Right atrium auricular region (tissue), 2 donors: ENCODE measurements around the gene GTPBP1. TPM values are rescaled to one million over a fixed set of nuclear protein-coding genes. Genes with fewer than 3 reads are reported as not detected.

Source experiments
- DNase-seq: peaks from one replicate; pipeline ENCODE4 v3.0.0-alpha.2; 2019; ENCODE audit warnings: low spot score
- H3K27ac ChIP-seq, 2 donors: fragments of 200-600 bp; sonication (generic); 1 replicate in 1 of 2; 2 replicates in 1 of 2; pipeline ENCODE4 v1.5.1; 2016 to 2019
- H3K27me3 ChIP-seq, 2 donors: fragments of 200-600 bp; sonication (generic); one replicate each; pipeline versions ENCODE4 v1.5.1 to v1.6.0; 2017 to 2019
- H3K36me3 ChIP-seq: fragments of 200-600 bp; sonication (generic); one replicate; pipeline ENCODE4 v1.5.1; 2016
- H3K4me1 ChIP-seq, 2 donors: fragments of 200-600 bp; sonication (generic); one replicate each; pipeline versions ENCODE4 v1.5.1 to v1.6.0; 2017 to 2019
- H3K4me3 ChIP-seq, 2 donors: fragments of 200-600 bp; sonication (generic); 1 replicate in 1 of 2; 2 replicates in 1 of 2; pipeline ENCODE4 v1.5.1; 2017 to 2019; ENCODE audit warnings: mild to moderate bottlenecking in 1 of 2, moderate library complexity in 1 of 2
- H3K9me3 ChIP-seq, 2 donors: fragments of 200-600 bp; sonication (generic); one replicate each; pipeline ENCODE4 v1.5.1; 2019
- CTCF ChIP-seq, 2 donors: fragments of 200-600 bp; sonication (generic); IDR thresholded peaks; one replicate each; pipeline ENCODE4 v1.5.1; 2019; ENCODE audit warnings: antibody characterized with exemption in 2 of 2
- total RNA-seq, 2 donors: library from RNA; depleted of rRNA; stranded (reverse); fragments of >200 nt; gene quantifications; one replicate each; pipeline ENCODE4 v1.1.0, GENCODE V29; 2016

The GTPBP1 gene
- total RNA-seq, 2 donors from 2014 or later, result 23.2 to 32.2 TPM

GRCh38 chr22:38716826-38717225 lies 11.1 kb downstream of the GTPBP1 start:
- no peak for TF ChIP-seq CTCF (IDR thresholded peaks at IDR 0.05)
- peaks cover 0 to 50% of the 10 kb centered on the region in 2 donors for H3K4me1 ChIP-seq
- no peak overlapping the region for H3K27ac ChIP-seq
- no peaks in the 10 kb centered on the region for H3K27me3 ChIP-seq
- no peak overlapping the region for H3K4me3 ChIP-seq
- DNase-seq, result no peak
- H3K36me3 ChIP-seq, result peaks cover 37% of the 10 kb centered on the region
- H3K9me3 ChIP-seq, result no peaks in the 10 kb centered on the region

DNA sequence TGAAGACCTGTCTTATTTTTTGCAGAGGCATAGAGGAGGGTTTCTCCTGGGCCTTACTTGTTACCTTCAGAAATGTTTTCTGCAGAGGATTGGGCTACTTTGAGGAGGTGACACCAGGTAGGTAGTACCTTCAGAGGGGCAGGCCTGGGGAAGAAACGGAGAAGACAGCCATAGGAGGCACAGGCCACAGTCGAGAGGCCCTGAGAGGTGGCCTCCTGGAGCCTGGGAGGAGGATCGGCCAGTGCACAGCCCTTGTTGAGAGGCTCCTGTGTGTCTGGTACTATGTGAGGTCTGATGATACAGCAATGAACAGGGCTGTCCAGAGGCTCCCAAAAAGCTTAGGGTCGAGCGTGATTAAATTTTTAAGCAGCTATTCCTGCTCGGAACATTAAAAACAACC lies 11.5 kb downstream of the GTPBP1 start:
- no peaks in the 10 kb centered on the region for H3K27me3 ChIP-seq
- H3K9me3 ChIP-seq, result no peaks in the 10 kb centered on the region
- H3K27ac ChIP-seq, result no peak overlapping the region
- no peak for TF ChIP-seq CTCF (IDR thresholded peaks at IDR 0.05)
- no peak overlapping the region for H3K4me3 ChIP-seq
- DNase-seq, result no peak
- peaks cover 0 to 46% of the 10 kb centered on the region in 2 donors for H3K4me1 ChIP-seq
- peaks cover 36% of the 10 kb centered on the region for H3K36me3 ChIP-seq

DNA sequence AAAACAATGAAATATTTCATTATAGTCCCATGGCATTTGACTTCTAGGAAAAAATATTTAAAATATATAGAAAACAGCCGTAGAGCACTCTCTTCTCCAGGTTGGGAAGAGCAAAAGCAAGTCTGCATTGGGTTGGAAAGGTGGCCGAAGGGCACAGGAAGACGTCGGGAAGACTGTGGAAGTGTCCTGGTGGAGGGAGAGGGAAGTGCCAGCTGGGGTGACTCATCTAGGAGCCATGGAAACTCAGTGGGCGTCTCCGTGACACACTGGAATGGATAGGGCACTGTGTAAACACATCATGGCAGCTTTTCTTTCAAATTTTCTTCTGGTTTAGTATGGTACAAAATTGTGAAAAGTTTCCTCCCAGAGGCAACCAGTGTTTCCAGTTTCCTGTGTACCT lies 12.7 kb downstream of the GTPBP1 start:
- no peaks in the 10 kb centered on the region for H3K27me3 ChIP-seq
- peaks cover 0 to 34% of the 10 kb centered on the region in 2 donors for H3K4me1 ChIP-seq
- H3K27ac ChIP-seq, result peak overlapping the region in 1 of 2 donors; percentile 2
- no peak for DNase-seq
- H3K9me3 ChIP-seq, result no peaks in the 10 kb centered on the region
- H3K36me3 ChIP-seq, result peaks cover 46% of the 10 kb centered on the region
- peak; percentile 50 to 54 for TF ChIP-seq CTCF (IDR thresholded peaks at IDR 0.05)
- H3K4me3 ChIP-seq, result no peak overlapping the region

DNA sequence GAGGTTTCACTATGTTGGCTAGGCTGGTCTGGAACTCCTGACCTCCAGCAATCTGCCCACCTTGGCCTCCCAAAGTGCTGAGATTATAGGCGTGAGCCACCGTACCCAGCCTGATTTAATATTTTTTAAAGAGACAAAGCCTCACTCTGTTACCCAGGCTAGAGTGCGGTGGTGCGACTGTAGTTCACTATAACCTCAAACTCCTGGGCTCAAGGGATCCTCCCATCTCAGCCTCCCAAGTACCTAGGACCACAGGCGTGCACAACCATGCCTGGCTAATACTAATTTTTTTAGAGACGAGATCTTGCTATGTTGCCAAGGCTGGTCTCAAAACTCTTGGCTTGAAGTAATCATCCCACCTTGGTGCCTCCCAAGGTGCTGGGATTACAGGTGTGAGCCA lies 13.5 kb downstream of the GTPBP1 start:
- peaks cover 53% of the 10 kb centered on the region for H3K36me3 ChIP-seq
- no peaks in the 10 kb centered on the region for H3K27me3 ChIP-seq
- H3K4me3 ChIP-seq, result no peak overlapping the region
- no peak for DNase-seq
- no peak for TF ChIP-seq CTCF (IDR thresholded peaks at IDR 0.05)
- H3K9me3 ChIP-seq, result no peaks in the 10 kb centered on the region
- no peak overlapping the region for H3K27ac ChIP-seq
- H3K4me1 ChIP-seq, result peaks cover 0 to 26% of the 10 kb centered on the region in 2 donors

DNA sequence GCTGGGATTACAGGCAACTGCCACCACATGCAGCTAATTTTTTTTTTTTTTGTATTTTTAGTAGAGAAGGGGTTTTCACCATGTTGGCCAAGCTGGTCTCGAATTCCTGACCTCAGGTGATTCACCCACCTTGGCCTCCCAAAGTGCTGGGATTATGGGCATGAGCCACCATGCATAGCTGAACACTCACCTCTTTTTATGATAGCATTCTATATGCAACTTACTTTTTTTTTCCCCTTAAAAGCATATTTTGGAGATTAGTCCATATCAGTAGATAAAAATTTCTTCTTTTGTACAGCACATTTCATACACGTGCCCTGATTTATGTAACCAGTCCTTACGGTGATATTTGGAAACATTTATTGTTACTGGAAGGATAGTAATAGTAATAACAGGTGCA lies 14.6 kb downstream of the GTPBP1 start:
- Histone ChIP-seq H3K9me3 (no peaks in the 10 kb centered on the region), H3K27me3 (no peaks in the 10 kb centered on the region), H3K4me3 (no peak overlapping the region), H3K36me3 (peaks cover 65% of the 10 kb centered on the region), H3K4me1 (peaks cover 0 to 15% of the 10 kb centered on the region in 2 donors), H3K27ac (no peak overlapping the region)
- TF ChIP-seq CTCF (IDR thresholded peaks at IDR 0.05), result no peak
- DNase-seq, result no peak

DNA sequence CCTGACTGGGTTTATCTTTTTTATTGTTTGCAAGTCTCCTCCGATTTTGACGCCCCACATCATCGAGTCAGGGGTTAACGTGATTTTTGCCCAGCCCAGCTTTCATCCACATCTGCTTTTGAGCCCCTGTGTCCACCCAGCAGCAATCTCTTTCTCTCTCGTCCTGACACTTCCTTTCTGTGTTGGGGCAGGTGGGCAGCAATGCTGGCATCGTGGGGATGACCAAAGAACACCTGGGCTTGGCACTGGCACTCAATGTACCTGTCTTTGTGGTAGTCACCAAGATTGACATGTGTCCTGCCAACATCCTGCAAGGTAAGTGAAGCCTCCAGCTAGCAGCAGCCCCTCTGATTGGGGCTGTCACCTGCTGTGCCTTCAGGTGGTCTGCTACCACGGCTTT lies 15.8 kb downstream of the GTPBP1 start:
- Histone ChIP-seq H3K4me3 (no peak overlapping the region), H3K27ac (no peak overlapping the region), H3K4me1 (peaks cover 0 to 12% of the 10 kb centered on the region in 2 donors), H3K9me3 (no peaks in the 10 kb centered on the region), H3K36me3 (peaks cover 71% of the 10 kb centered on the region), H3K27me3 (no peaks in the 10 kb centered on the region)
- no peak for DNase-seq
- TF ChIP-seq CTCF (IDR thresholded peaks at IDR 0.05), result no peak
